GM23248 (cell line): ENCODE data around the gene COA8. TPM values are rescaled to one million over a fixed set of nuclear protein-coding genes. Genes with fewer than 3 reads are reported as not detected.
"Not testable (repeated sequence)": the region's sequence is repeated elsewhere in the genome, so short reads cannot be mapped to it uniquely, and the experiment has no call there.

Experiments
- DNase-seq: peaks from one replicate; pipeline ENCODE4 v3.0.0-alpha.2; 2015
- H2AFZ ChIP-seq: fragments of 200-600 bp; sonication (generic); 2 replicates; pipeline ENCODE4 v1.6.1; 2016; ENCODE audit warnings: antibody characterized with exemption
- H3F3A ChIP-seq: fragments of 200-600 bp; sonication (generic); 2 replicates; pipeline ENCODE4 v1.6.1; 2016; ENCODE audit warnings: mild to moderate bottlenecking, antibody characterized with exemption, mixed run types; ENCODE audit not compliant: insufficient read depth
- H3K27ac ChIP-seq: fragments of 200-600 bp; sonication (generic); 2 replicates; pipeline ENCODE4 v1.5.1; 2016; ENCODE audit warnings: mild to moderate bottlenecking
- H3K27me3 ChIP-seq: fragments of 200-600 bp; sonication (generic); replicated peaks from 2 replicates; pipeline ENCODE4 v1.6.1; 2016; ENCODE audit warnings: mild to moderate bottlenecking; ENCODE audit not compliant: insufficient read depth
- H3K36me3 ChIP-seq: fragments of 200-600 bp; sonication (generic); 2 replicates; pipeline ENCODE4 v1.6.1; 2016; ENCODE audit warnings: low read depth, mild to moderate bottlenecking
- H3K4me1 ChIP-seq: fragments of 200-600 bp; sonication (generic); 2 replicates; pipeline ENCODE4 v1.6.1; 2016; ENCODE audit warnings: mild to moderate bottlenecking; ENCODE audit not compliant: insufficient read depth
- H3K4me2 ChIP-seq: fragments of 200-600 bp; sonication (generic); one replicate; pipeline ENCODE4 v1.6.1; 2016; ENCODE audit warnings: mild to moderate bottlenecking; ENCODE audit not compliant: unreplicated experiment
- H3K4me3 ChIP-seq: fragments of 200-600 bp; sonication (generic); 2 replicates; pipeline ENCODE4 v1.5.1; 2016; ENCODE audit warnings: mild to moderate bottlenecking
- H3K79me2 ChIP-seq: fragments of 200-600 bp; sonication (generic); 2 replicates; pipeline ENCODE4 v1.6.1; 2016; ENCODE audit warnings: mild to moderate bottlenecking; ENCODE audit not compliant: insufficient read depth
- H3K9ac ChIP-seq: fragments of 200-600 bp; sonication (generic); 2 replicates; pipeline ENCODE4 v1.6.1; 2016; ENCODE audit warnings: mild to moderate bottlenecking
- H3K9me2 ChIP-seq: fragments of 200-600 bp; sonication (generic); 2 replicates; pipeline ENCODE4 v1.6.1; 2016; ENCODE audit warnings: mixed run types, mild to moderate bottlenecking, moderate library complexity; ENCODE audit not compliant: insufficient read depth
- H3K9me3 ChIP-seq: fragments of 200-600 bp; sonication (generic); one replicate; pipeline ENCODE4 v1.6.1; 2017; ENCODE audit warnings: low read depth
- H4K20me1 ChIP-seq: fragments of 200-600 bp; sonication (generic); 2 replicates; pipeline ENCODE4 v1.6.0; 2016; ENCODE audit not compliant: insufficient read depth
- EZH2 ChIP-seq: fragments of 200-600 bp; sonication (generic); IDR thresholded peaks from 2 replicates; pipeline ENCODE4 v1.6.1; 2018; ENCODE audit warnings: antibody characterized with exemption, mild to moderate bottlenecking; ENCODE audit not compliant: insufficient read depth, poor library complexity, severe bottlenecking
- EZH2phosphoT487 ChIP-seq: fragments of 200-600 bp; sonication (generic); IDR thresholded peaks from 2 replicates; pipeline ENCODE4 v1.6.1; 2018; ENCODE audit warnings: antibody characterized with exemption, moderate library complexity, mild to moderate bottlenecking, low read depth; ENCODE audit not compliant: insufficient read depth
- WGBS, 2 experiments: methylation state at CpG; one replicate each; pipeline ENCODE4 v1.1.6; 2015 to 2017; ENCODE audit warnings: low lambda C conversion rate in 2 of 2, low coverage in 1 of 2; ENCODE audit errors: missing lambda C conversion rate in 2 of 2; 5-methylcytosine and 5-hydroxymethylcytosine counted together
- in situ Hi-C: fragments of 300-500 bp; cut with MboI; formaldehyde crosslinking; loops from 2 replicates; pipeline ENCODE4 v1.15.0; 2020
- polyA plus RNA-seq: library from polyadenylated mRNA; unstranded; fragments of >200 nt; fragmentation: Nextera tagmentation; extraction: Ambion mirVana; gene quantifications from 2 replicates; pipeline ENCODE4 v1.2.1, GENCODE V29; 2016
- total RNA-seq: library from RNA; depleted of rRNA; stranded (reverse); fragments of >200 nt; shearing (Covaris generic); gene quantifications from 2 replicates; pipeline ENCODE4 v1.2.3, GENCODE V29; 2014

Gene COA8
- total and polyA plus RNA-seq, 2 experiments from 2014 or later, result 28.9 to 96.3 TPM

- no peak overlapping the region for H2AFZ ChIP-seq
- in situ Hi-C loops, result no loop called here
- H3K9ac ChIP-seq, result no peak overlapping the region
- no peaks in the 10 kb centered on the region for H3K27me3 ChIP-seq
- DNase-seq, result no peak
- peaks cover 4% of the 10 kb centered on the region; the same call in 1 of the 2 replicates for H3F3A ChIP-seq
- WGBS, 2 experiments, result 96 to 97% methylated on average over 5 of the region's 5 CpGs
- no peak overlapping the region for H3K27ac ChIP-seq
- H3K9me3 ChIP-seq, result no peaks in the 10 kb centered on the region
- H3K4me3 ChIP-seq, result no peak overlapping the region
- H4K20me1 ChIP-seq, result no peaks in the 10 kb centered on the region
- H3K4me1 ChIP-seq, result peaks cover 13% of the 10 kb centered on the region
- no peaks in the 10 kb centered on the region for H3K9me2 ChIP-seq
- no peak for TF ChIP-seq EZH2phosphoT487
- TF ChIP-seq EZH2, result no peak
- no peaks in the 10 kb centered on the region for H3K79me2 ChIP-seq
- no peak overlapping the region for H3K4me2 ChIP-seq
- no peaks in the 10 kb centered on the region for H3K36me3 ChIP-seq
Observed at GRCh38 chr14:103604620-103605019, 41.9 kb downstream of the COA8 start.

DNA sequence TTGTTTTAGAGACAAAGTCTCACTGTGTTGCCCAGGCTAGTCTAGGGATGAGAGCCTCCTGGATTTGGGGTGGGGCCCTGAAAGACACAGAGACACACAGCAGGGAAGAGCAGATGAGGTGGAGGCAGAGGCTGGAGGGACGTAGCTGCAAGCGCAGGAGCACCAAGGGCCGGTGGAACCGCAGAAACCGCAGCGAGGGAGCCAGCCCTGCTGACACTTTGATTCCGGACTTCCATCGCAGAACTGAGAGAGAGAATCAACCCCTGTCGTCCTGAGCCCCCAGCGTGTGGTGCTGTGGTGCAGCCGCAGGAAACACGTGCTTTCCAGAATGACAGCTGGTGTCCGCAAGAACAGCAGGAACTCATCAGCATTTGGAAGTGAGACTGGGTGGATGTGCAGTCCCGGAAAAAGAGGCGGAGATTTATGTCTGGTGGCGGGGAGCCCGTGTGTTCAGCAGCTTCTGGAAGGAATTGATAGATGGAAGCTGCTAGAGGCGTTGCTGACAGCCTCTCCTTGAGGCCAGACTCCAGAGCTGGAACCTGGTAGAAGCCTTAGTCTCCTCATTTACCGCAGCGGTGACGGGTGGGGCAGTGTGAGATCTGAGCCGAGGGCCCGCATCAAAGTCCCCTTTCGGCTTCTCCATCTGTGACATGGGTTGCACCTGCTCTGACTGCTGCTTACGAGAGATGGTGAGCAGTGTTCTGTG, 44.4 kb downstream of the COA8 start:
- Histone ChIP-seq H3K36me3 (no peaks in the 10 kb centered on the region), H3K27ac (no peak overlapping the region), H3K9ac (no peak overlapping the region), H3K9me2 (no peaks in the 10 kb centered on the region), H3K9me3 (no peaks in the 10 kb centered on the region), H2AFZ (0 out of 2 replicates have a peak overlapping the region, but pooled peaks have one; percentile 10), H3K27me3 (no peaks in the 10 kb centered on the region), H3K4me3 (peak overlapping the region; percentile 51), H3K4me2 (peak overlapping the region; percentile 62), H3F3A (peaks cover 4% of the 10 kb centered on the region; the same call in 1 of the 2 replicates), H4K20me1 (no peaks in the 10 kb centered on the region), H3K79me2 (no peaks in the 10 kb centered on the region), H3K4me1 (peaks cover 13% of the 10 kb centered on the region)
- peak; percentile 87 for DNase-seq
- WGBS, 2 experiments, result 0 to 2% methylated on average over 25 of the region's 25 CpGs
- no peak for TF ChIP-seq EZH2
- in situ Hi-C loops, result no loop called here

- Histone ChIP-seq H4K20me1 (no peaks in the 10 kb centered on the region), H3K4me3 (no peak overlapping the region), H3K27me3 (no peaks in the 10 kb centered on the region), H3K9ac (no peak overlapping the region), H2AFZ (no peak overlapping the region), H3K9me2 (no peaks in the 10 kb centered on the region), H3K36me3 (no peaks in the 10 kb centered on the region), H3K4me2 (no peak overlapping the region), H3K9me3 (no peaks in the 10 kb centered on the region), H3K79me2 (no peaks in the 10 kb centered on the region), H3K4me1 (peaks cover 13% of the 10 kb centered on the region), H3K27ac (no peak overlapping the region), H3F3A (peaks cover 4% of the 10 kb centered on the region; the same call in 1 of the 2 replicates)
- DNase-seq, result no peak
- no peak for TF ChIP-seq EZH2phosphoT487
- TF ChIP-seq EZH2, result no peak
- in situ Hi-C loops, result no loop called here
- 42% methylated on average over 15 of the region's 15 CpGs for WGBS, 2 experiments
Observed at GRCh38 chr14:103607822-103608221, 45.1 kb downstream of the COA8 start.

GRCh38 chr14:103609081-103609480, 46.3 kb downstream of the COA8 start:
- H3K79me2 ChIP-seq, H3K4me2 ChIP-seq, H4K20me1 ChIP-seq, H3K4me3 ChIP-seq, H3K9me3 ChIP-seq, H2AFZ ChIP-seq, H3K27ac ChIP-seq, H3K36me3 ChIP-seq, H3K9ac ChIP-seq, DNase-seq, H3K9me2 ChIP-seq, H3F3A ChIP-seq, in situ Hi-C loops, H3K27me3 ChIP-seq: not testable (repeated sequence)
- WGBS, 2 experiments, result 91 to 93% methylated on average over 4 of the region's 4 CpGs
- H3K4me1 ChIP-seq, result peaks cover 13% of the 10 kb centered on the region
